Spleen (tissue), 7 donors: ENCODE data around the gene PLAC9.

ENCODE experiments used
- POLR2A ChIP-seq, 3 donors: fragments of 450-650 bp; IDR thresholded peaks; one replicate each; pipeline ENCODE4 v1.5.1; 2017; ENCODE audit warnings: antibody characterized with exemption in 3 of 3, mild to moderate bottlenecking in 1 of 3
- TF ChIP-seq, protein P1 (sequence below), 11 experiments: fragments of 200-600 bp in 7 of 11; fragments of 450-650 bp in 4 of 11; sonication (generic) in 4 of 11; IDR thresholded peaks in 8 of 11; conservative IDR thresholded peaks in 3 of 11; 1 replicate in 7 of 11; 2 replicates in 4 of 11; pipeline versions ENCODE4 v1.4.0 to v1.8.0; 2016 to 2021; ENCODE audit warnings: antibody characterized with exemption in 11 of 11, inconsistent platforms in 4 of 11, mild to moderate bottlenecking in 1 of 11
- donor health status: DM: no; HTN: no; CAD: no; lungs with moderate emphysema.
- donor health status: DM: no; HTN: no; CAD: no.
- donor health status: DM: no; HTN: no; CAD: no.

DNA sequence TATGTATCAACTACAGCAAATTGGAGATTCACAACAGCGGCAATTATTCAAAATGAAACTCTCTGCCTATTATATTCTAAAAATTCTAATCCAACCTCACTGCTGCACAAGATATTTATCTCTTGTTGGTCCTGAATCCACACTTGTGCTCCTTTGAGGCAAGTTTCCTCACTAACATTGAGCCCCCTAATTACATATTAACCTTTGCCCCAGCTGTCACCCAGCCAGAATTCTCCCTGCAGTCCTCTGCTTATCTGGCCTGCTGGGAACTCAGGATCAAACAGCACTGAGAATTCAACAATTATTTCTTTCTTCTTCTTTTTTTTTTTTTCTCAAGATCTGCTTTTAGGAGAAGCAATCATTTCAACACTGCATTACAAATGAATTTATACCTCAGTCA, 21.5 kb upstream of the PLAC9 start:
- TF ChIP-seq POLR2A (IDR thresholded peaks at IDR 0.05) = no peak
- TF ChIP-seq, protein P1, sequence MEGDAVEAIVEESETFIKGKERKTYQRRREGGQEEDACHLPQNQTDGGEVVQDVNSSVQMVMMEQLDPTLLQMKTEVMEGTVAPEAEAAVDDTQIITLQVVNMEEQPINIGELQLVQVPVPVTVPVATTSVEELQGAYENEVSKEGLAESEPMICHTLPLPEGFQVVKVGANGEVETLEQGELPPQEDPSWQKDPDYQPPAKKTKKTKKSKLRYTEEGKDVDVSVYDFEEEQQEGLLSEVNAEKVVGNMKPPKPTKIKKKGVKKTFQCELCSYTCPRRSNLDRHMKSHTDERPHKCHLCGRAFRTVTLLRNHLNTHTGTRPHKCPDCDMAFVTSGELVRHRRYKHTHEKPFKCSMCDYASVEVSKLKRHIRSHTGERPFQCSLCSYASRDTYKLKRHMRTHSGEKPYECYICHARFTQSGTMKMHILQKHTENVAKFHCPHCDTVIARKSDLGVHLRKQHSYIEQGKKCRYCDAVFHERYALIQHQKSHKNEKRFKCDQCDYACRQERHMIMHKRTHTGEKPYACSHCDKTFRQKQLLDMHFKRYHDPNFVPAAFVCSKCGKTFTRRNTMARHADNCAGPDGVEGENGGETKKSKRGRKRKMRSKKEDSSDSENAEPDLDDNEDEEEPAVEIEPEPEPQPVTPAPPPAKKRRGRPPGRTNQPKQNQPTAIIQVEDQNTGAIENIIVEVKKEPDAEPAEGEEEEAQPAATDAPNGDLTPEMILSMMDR (IDR thresholded peaks at IDR 0.05 in 8 of 11, conservative IDR thresholded peaks at IDR 0.05 in 3 of 11) = no peak
